HG02840 (cell line): ENCODE measurements around the gene TMEM86A.

Source experiments
- ATAC-seq: cut with Tn5 transposase; IDR thresholded peaks from one replicate; pipeline ENCODE4 v1.9.1; 2021; ENCODE audit warnings: mild to moderate bottlenecking, moderate library complexity, moderate number of reproducible peaks; ENCODE audit not compliant: unreplicated experiment, low FRiP score

Gene TMEM86A

GRCh38 chr11:18699269-18699596, 654 bp downstream of the TMEM86A start:
- ATAC-seq: no peak

- no peak for ATAC-seq
Observed at GRCh38 chr11:18699848-18700261, 1.3 kb downstream of the TMEM86A start.

DNA sequence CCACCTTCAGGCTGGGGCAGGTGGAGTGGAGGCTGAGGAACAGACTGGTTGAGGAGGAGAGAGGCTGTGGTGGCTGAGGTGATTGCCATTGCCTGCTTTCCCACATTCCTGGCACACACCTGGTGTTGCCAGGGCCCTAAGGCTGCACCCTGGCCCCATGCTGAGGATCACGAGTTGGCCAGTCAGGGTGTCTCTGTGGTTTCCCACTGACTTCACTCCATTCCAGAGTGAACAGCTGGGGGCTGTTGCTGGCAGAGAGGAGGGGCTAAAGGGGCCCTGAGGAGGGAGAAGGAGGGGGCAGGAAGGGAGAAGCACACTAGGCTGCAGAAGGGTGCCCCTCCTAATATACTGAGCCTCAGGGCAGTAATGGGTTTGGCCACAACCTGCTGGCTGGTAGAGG, 1.8 kb downstream of the TMEM86A start:
- no peak for ATAC-seq

DNA sequence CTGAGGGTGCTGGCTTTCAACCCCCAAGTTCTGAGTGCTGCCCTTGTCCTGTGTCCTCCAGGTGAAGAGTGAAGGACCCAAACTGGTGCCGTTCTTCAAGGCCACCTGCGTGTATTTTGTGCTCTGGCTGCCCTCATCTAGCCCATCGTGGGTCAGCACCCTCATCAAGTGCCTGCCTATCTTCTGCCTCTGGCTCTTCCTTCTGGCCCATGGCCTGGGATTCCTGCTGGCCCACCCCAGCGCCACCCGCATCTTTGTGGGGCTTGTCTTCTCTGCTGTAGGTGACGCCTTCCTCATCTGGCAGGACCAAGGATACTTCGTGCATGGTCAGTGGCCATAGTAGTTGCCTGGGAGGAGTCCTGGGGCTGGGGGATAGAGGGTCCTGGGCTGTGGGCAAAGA, 2.3 kb downstream of the TMEM86A start:
- ATAC-seq: no peak

DNA sequence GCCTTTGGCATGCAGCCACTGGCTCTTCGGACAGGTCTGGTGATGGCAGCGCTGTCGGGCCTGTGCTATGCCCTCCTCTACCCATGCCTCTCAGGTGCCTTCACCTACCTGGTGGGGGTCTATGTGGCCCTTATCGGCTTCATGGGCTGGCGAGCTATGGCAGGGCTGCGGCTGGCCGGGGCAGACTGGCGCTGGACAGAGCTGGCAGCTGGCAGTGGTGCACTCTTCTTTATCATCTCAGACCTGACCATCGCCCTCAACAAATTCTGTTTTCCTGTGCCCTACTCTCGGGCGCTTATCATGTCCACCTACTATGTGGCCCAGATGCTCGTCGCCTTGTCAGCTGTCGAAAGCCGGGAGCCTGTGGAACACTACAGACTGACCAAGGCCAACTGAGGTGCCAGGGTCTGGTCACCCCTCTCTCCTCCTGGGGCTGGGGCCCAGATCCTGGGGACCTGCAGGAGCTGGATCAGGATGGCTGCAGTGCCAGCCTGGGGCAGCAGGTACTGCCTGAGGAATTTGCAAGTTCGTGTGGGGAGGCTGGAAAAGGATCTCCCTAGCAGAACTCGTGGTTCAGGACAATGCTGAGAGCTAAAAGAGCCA, 3.1 kb downstream of the TMEM86A start:
- no peak for ATAC-seq

DNA sequence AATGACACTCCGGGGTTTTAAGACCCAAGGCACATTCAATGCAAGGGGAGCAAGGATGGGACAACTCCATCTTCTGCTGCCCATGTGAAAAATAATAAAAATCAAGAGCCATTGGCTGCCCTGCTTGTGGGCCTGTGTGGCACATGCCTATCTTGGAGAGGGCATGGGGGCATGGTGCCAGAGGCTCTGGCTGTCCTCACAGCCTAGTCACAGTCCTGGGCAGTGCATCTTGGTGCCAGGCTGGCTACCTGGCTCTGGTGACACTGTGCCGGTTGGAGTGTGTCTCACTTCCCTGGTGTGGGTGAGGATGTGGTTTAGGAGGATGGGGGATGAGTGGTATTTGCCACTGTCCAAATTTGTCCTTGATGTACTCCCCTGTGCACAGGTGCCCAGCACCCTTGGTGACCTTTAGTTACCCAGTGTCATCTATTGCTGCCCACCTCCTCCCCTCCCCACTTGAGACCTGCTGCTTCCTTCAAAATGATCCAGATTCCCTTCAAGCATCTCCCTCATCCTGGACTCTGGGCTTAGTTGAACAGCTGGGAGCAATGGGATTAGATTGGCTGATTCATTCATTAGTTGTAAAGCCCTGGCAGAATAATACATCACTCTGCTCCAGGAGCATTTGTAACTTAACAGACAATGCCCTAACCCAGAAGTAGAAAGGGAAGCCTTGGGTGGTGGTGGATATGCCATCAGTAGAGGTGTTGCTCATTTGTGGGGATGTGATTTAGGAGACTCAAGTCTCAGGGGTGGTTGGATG, 4.6 kb downstream of the TMEM86A start:
- ATAC-seq: no peak

GRCh38 chr11:18704045-18704645, 5.6 kb downstream of the TMEM86A start:
- ATAC-seq: no peak

DNA sequence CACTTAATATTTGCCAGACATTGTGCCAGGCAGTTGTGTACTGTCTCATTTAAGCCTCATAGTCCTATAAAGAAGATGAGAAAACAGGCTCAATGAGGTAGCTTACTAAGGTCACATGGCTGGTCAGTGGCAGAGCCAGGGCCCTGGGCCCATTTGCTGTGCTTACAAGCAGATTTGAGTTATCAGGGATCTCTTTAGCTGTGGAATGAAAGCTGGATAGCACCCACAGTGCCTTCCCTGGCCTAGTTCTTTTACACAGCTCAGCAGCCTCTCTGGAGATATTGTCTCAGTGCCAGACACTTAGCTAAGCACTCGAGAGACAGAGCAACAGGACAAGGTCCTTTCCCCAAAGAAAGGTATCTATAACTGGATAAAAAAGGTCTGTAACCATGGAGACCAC, 6.1 kb downstream of the TMEM86A start:
- no peak for ATAC-seq

- ATAC-seq: no peak
Observed at GRCh38 chr11:18705651-18706281, 7.2 kb downstream of the TMEM86A start.

GRCh38 chr11:18706330-18707243, 8.0 kb downstream of the TMEM86A start:
- ATAC-seq: no peak

GRCh38 chr11:18707811-18708340, 9.3 kb downstream of the TMEM86A start:
- no peak for ATAC-seq

DNA sequence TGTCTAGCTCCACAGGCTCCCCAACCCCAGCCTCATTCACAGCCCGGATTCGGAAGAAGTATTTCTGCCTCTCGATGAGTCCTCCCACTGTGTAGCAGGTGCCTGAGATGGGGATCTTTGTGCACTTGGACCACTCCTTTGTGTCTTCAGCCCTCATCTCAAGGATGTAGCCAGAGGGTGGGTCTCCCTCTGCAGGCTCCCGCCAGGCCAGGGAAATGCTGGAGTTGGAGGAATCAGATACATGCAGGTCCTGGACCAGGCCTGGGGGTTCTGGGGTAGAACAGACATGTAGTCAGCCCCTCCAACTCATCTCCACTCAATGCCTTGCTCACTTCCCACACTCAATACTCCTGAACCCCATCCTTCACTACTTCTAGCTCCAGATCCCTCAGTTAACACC, 10.8 kb downstream of the TMEM86A start:
- no peak for ATAC-seq

- no peak for ATAC-seq
Observed at GRCh38 chr11:18710545-18710944, 12.0 kb downstream of the TMEM86A start.

GRCh38 chr11:18713646-18714442, 15.3 kb downstream of the TMEM86A start:
- ATAC-seq: no peak

- no peak for ATAC-seq
Observed at GRCh38 chr11:18714443-18714780, 15.8 kb downstream of the TMEM86A start.

GRCh38 chr11:18715476-18715875, 16.9 kb downstream of the TMEM86A start:
- ATAC-seq: no peak

GRCh38 chr11:18720091-18720807, 21.7 kb downstream of the TMEM86A start:
- no peak for ATAC-seq

DNA sequence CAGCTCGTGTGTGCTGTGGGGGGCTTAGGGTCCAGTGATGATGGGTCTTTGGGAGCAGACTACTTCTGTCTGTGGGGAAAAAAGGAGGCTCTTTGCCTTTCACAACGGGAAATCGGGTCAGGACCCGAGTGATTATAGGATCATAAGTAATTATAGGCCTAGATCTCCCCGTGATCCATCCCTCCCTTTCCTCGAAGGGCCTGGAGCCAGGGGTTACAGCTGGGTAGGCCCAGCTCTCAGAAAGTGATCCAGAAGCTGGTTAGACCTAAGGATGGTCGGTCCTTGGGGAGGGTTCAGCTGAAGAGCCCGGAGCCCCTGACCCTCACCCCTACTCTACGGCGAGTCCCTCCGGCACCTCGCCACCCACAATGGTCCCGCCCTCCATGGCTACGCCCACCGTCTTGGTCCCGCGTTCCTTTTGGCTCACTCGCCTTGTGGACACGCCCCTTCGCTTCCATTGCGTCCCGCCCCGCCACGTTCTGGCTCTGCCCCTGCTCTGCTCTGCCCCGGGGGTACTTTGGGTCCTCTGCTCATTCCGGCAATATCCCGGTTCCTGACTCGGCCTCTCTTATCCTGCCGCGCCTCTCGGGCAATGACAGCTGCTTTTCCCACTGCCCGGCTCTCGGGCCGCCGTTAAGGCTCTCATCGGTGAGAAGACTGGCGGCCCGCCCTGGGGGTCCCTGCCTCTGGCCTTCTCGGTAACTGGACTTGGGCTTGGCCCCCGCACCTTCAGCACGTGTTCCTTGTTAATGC, 22.4 kb downstream of the TMEM86A start:
- ATAC-seq: peak; percentile 49
